K562 (cell line): Measurements from ENCODE around the gene ULK2. TPM values are rescaled to one million over a fixed set of nuclear protein-coding genes. Genes with fewer than 3 reads are reported as not detected.

Experiments
- ATAC-seq: fragments of 200-7000 bp; cut with Tn5 transposase; 3 replicates; pipeline ENCODE4 v1.9.1; 2020; ENCODE audit warnings: moderate library complexity
- BruUV-seq: library from RNA; stranded (reverse); fragments of 400-500 nt; replicated peaks from 2 replicates; lab custom pipeline; 2021; lab: Mats Ljungman, UMichigan
- CTCF ChIA-PET: fragments of 300-600 bp; formaldehyde crosslinking; extraction: SDS; loops from one replicate; lab custom pipeline; 2021; ENCODE audit warnings: low intra/inter-chr PET ratio; lab: Yijun Ruan, JAX
- POLR2A ChIA-PET: fragments of 300-600, 350-650 bp; sonication (Branson Sonifier 250); formaldehyde crosslinking; extraction: SDS; loops from one replicate; lab custom pipeline; 2021; ENCODE audit warnings: antibody characterized with exemption, inconsistent platforms; lab: Yijun Ruan, JAX
- DNase-seq, 4 experiments: peaks; one replicate each; pipeline versions ENCODE4 v3.0.0 to v3.0.0-alpha.2; 2011 to 2018; ENCODE audit warnings: low spot score in 3 of 4, mixed read lengths in 3 of 4; ENCODE audit errors: extremely low read depth in 1 of 4
- FAIRE-seq: peaks from 2 replicates; lab custom pipeline; 2011; peaks lifted over from hg19 to GRCh38; lab: Jason Lieb, UNC
- H2AFZ ChIP-seq: 2 replicates; pipeline ENCODE4 v1.6.0; 2011; ENCODE audit warnings: low read depth, low read length, control low read depth, inconsistent platforms
- H3K27ac ChIP-seq: fragments of 200-600 bp; 3 replicates; pipeline ENCODE4 v1.8.0; 2011; ENCODE audit warnings: low read depth, mild to moderate bottlenecking, control low read depth, inconsistent platforms, low read length, moderate library complexity, mixed read lengths; ENCODE audit errors: extremely low read depth
- H3K27me3 ChIP-seq, 2 experiments: fragments of 300-600 bp in 1 of 2; 2 replicates in 1 of 2; 3 replicates in 1 of 2; pipeline versions ENCODE4 v1.6.0 to v1.8.0; 2011; ENCODE audit warnings: inconsistent platforms in 2 of 2, low read length in 2 of 2, mild to moderate bottlenecking in 1 of 2, mixed read lengths in 1 of 2, moderate library complexity in 1 of 2; ENCODE audit not compliant: control insufficient read depth in 2 of 2, insufficient read depth in 2 of 2
- H3K36me3 ChIP-seq: fragments of 300-600 bp; 3 replicates; pipeline ENCODE4 v1.8.0; 2011; ENCODE audit warnings: mild to moderate bottlenecking, low read length, inconsistent platforms; ENCODE audit not compliant: control insufficient read depth, insufficient read depth
- H3K4me1 ChIP-seq, 2 experiments: fragments of 200-600 bp in 1 of 2; replicated peaks in 1 of 2; 2 replicates in 1 of 2; 3 replicates in 1 of 2; pipeline versions ENCODE4 v1.5.1 to v1.8.0; 2011; ENCODE audit warnings: inconsistent platforms in 2 of 2, low read length in 2 of 2, mild to moderate bottlenecking in 1 of 2, mixed read lengths in 1 of 2, moderate library complexity in 1 of 2; ENCODE audit not compliant: control insufficient read depth in 2 of 2, insufficient read depth in 2 of 2
- H3K4me2 ChIP-seq: 2 replicates; pipeline ENCODE4 v1.6.1; 2011; ENCODE audit warnings: low read length, control low read depth, inconsistent platforms, mixed read lengths; ENCODE audit not compliant: insufficient read depth
- H3K4me3 ChIP-seq: fragments of 200-600 bp; sonication (generic), shearing (Covaris generic); 2 replicates; pipeline ENCODE4 v1.5.1; 2016; ENCODE audit warnings: control low read depth, inconsistent platforms
- H3K79me2 ChIP-seq: fragments of 200-600 bp; 3 replicates; pipeline ENCODE4 v1.8.0; 2011; ENCODE audit warnings: low read length, inconsistent platforms; ENCODE audit not compliant: control insufficient read depth, insufficient read depth
- H3K9ac ChIP-seq, 2 experiments: 2 replicates each; pipeline versions ENCODE4 v1.6.0 to v1.6.1; 2011; ENCODE audit warnings: low read depth in 2 of 2, low read length in 2 of 2, control low read depth in 1 of 2, inconsistent platforms in 1 of 2, mild to moderate bottlenecking in 1 of 2, mixed read lengths in 1 of 2; ENCODE audit not compliant: insufficient read depth in 1 of 2
- H3K9me1 ChIP-seq: one replicate; pipeline ENCODE4 v1.6.0; 2011; ENCODE audit warnings: inconsistent platforms, mild to moderate bottlenecking, low read length, moderate library complexity; ENCODE audit not compliant: control insufficient read depth, insufficient read depth
- H3K9me3 ChIP-seq: replicated peaks from 2 replicates; pipeline ENCODE4 v1.5.1; 2011; ENCODE audit warnings: low read depth, low read length, inconsistent platforms; ENCODE audit not compliant: control insufficient read depth, insufficient read depth
- H4K20me1 ChIP-seq: replicated peaks from 2 replicates; pipeline ENCODE4 v1.6.1; 2011; ENCODE audit warnings: low read length, inconsistent platforms, mixed read lengths; ENCODE audit not compliant: control insufficient read depth, insufficient read depth
- ASH1L ChIP-seq: fragments of 450-650 bp; IDR thresholded peaks from 2 replicates; pipeline ENCODE4 v1.6.1; 2018; ENCODE audit warnings: borderline replicate concordance, mild to moderate bottlenecking, low read depth; ENCODE audit not compliant: partially characterized antibody
- COPS2 ChIP-seq: fragments of 450-650 bp; conservative IDR thresholded peaks from 2 replicates; pipeline ENCODE4 v1.6.1; 2016; ENCODE audit warnings: mild to moderate bottlenecking, moderate library complexity
- ELF1 ChIP-seq: fragments of 200-800 bp; sonication (Bioruptor generic); IDR thresholded peaks from 2 replicates; pipeline ENCODE4 v1.6.1; 2016; ENCODE audit warnings: missing genetic modification characterization, missing compliant biosample characterization
- FOXM1 ChIP-seq, 2 experiments: fragments of 450-650 bp in 1 of 2; sonication (generic) in 1 of 2; formaldehyde crosslinking in 1 of 2; IDR thresholded peaks; 2 replicates each; pipeline versions ENCODE4 v1.6.1 to v1.9.0; 2017 to 2022; ENCODE audit warnings: low read depth in 2 of 2, mild to moderate bottlenecking in 2 of 2, missing genetic modification reagents in 1 of 2, moderate library complexity in 1 of 2
- ILF3 ChIP-seq: fragments of 450-650 bp; IDR thresholded peaks from 2 replicates; pipeline ENCODE4 v1.6.1; 2018; ENCODE audit warnings: antibody characterized with exemption, mild to moderate bottlenecking, moderate library complexity, borderline replicate concordance
- KDM2B ChIP-seq: fragments of 250-450 bp; sonication (Bioruptor Pico); IDR thresholded peaks from 2 replicates; pipeline ENCODE4 v1.8.0; 2021; ENCODE audit warnings: mild to moderate bottlenecking, moderate library complexity
- KHSRP ChIP-seq: fragments of 450-650 bp; IDR thresholded peaks from 2 replicates; pipeline ENCODE4 v1.6.1; 2017
- LEF1 ChIP-seq: fragments of 450-650 bp; IDR thresholded peaks from 2 replicates; pipeline ENCODE4 v1.6.1; 2016; ENCODE audit warnings: mild to moderate bottlenecking
- NR2C2 ChIP-seq, 2 experiments: fragments of 200-800 bp in 1 of 2; sonication (Bioruptor generic) in 1 of 2; sonication (generic) in 1 of 2; formaldehyde crosslinking in 1 of 2; IDR thresholded peaks; 2 replicates each; pipeline versions ENCODE4 v1.6.1 to v1.8.0; 2016 to 2022; ENCODE audit warnings: mild to moderate bottlenecking in 1 of 2, missing compliant biosample characterization in 1 of 2, missing genetic modification characterization in 1 of 2, missing genetic modification reagents in 1 of 2
- PHB ChIP-seq: fragments of 250-450 bp; sonication (Bioruptor Pico); IDR thresholded peaks from 2 replicates; pipeline ENCODE4 v1.5.0; 2021
- PHF21A ChIP-seq: fragments of 450-650 bp; IDR thresholded peaks from 2 replicates; pipeline ENCODE4 v1.6.1; 2017; ENCODE audit warnings: low read depth, borderline replicate concordance
- TCF3 ChIP-seq: sonication (generic); formaldehyde crosslinking; IDR thresholded peaks from 2 replicates; pipeline ENCODE4 v1.4.0; 2020; ENCODE audit warnings: mild to moderate bottlenecking, missing genetic modification reagents
- WHSC1 ChIP-seq: IDR thresholded peaks from one replicate; pipeline ENCODE4 v1.6.1; 2012; ENCODE audit warnings: low read length, control low read depth, inconsistent platforms
- XRCC4 ChIP-seq: IDR thresholded peaks from one replicate; pipeline ENCODE4 v1.6.1; 2011; ENCODE audit not compliant: insufficient read depth, insufficient read length; ENCODE audit errors: extremely low read depth
- ZFP30 ChIP-seq: fragments of 250-450 bp; sonication (Bioruptor Pico); IDR thresholded peaks from 2 replicates; pipeline ENCODE4 v1.8.0; 2022; ENCODE audit warnings: moderate library complexity, mild to moderate bottlenecking, inconsistent platforms, borderline replicate concordance
- ZNF224 ChIP-seq: sonication (generic); formaldehyde crosslinking; IDR thresholded peaks from 2 replicates; pipeline ENCODE4 v1.8.0; 2022; ENCODE audit warnings: mild to moderate bottlenecking, missing genetic modification reagents
- WGBS: fragments of 100-300 bp; shearing (Covaris generic); methylation state at CpG from one replicate; pipeline ENCODE4 v1.1.6; 2016; ENCODE audit warnings: low coverage, mixed read lengths; ENCODE audit not compliant: insufficient coverage; ENCODE audit errors: missing lambda C conversion rate; 5-methylcytosine and 5-hydroxymethylcytosine counted together
- in situ Hi-C: fragments of 300-500 bp; cut with MboI; formaldehyde crosslinking; loops from 4 replicates; pipeline ENCODE4 v1.15.0; 2018; ENCODE audit warnings: inconsistent platforms, mixed read lengths
- intact Hi-C: fragments of 100-400 bp; cut with micrococcal nuclease; formaldehyde crosslinking; loops from 2 replicates; pipeline ENCODE4 v1.14.2; 2022
- polyA plus RNA-seq, 8 experiments: library from polyadenylated mRNA; depleted of rRNA in 4 of 8; stranded (reverse) in 5 of 8; unstranded in 3 of 8; fragments of >200 nt; fragmentation: Nextera tagmentation in 2 of 8; fragmentation: Illumina TruSeq in 1 of 8; extraction: Ambion mirVana in 2 of 8; extraction: Trizol in 1 of 8; gene quantifications; 2 replicates each; pipeline versions ENCODE4 v1.2.1 to v1.2.3, GENCODE V29; 2011 to 2014; ENCODE audit warnings: inconsistent platforms in 1 of 8, missing spikeins in 1 of 8
- total RNA-seq, 7 experiments: library from RNA; depleted of rRNA in 6 of 7; stranded (reverse); fragments of >200 nt in 6 of 7; fragmentation: Illumina TruSeq in 2 of 7; extraction: Trizol in 2 of 7; gene quantifications; 2 replicates each; pipeline versions ENCODE4 v1.2.1 to v1.2.3, GENCODE V29; 2011 to 2021; ENCODE audit warnings: low replicate concordance in 1 of 7
- TF ChIP-seq, protein P1 (sequence below): fragments of 250-450 bp; sonication (Bioruptor Pico); IDR thresholded peaks from 2 replicates; pipeline ENCODE4 v1.8.0; 2021; ENCODE audit warnings: moderate library complexity, mild to moderate bottlenecking, inconsistent platforms
- TF ChIP-seq, protein P2 (sequence below): fragments of 450-650 bp; IDR thresholded peaks from 2 replicates; pipeline ENCODE4 v1.6.1; 2018; ENCODE audit warnings: mild to moderate bottlenecking, low read depth; ENCODE audit not compliant: partially characterized antibody
- TF ChIP-seq, protein P3 (sequence below): sonication (generic); formaldehyde crosslinking; IDR thresholded peaks from 2 replicates; pipeline ENCODE4 v1.8.0; 2022; ENCODE audit warnings: mild to moderate bottlenecking, missing genetic modification reagents

ULK2 gene
- total and polyA plus RNA-seq, 9 of the 15 experiments (the other 6 are each of a cell fraction or from before 2014, with no cell fraction given) = 0.01 to 0.18 (median 0.07) TPM; not detected in 5

DNA sequence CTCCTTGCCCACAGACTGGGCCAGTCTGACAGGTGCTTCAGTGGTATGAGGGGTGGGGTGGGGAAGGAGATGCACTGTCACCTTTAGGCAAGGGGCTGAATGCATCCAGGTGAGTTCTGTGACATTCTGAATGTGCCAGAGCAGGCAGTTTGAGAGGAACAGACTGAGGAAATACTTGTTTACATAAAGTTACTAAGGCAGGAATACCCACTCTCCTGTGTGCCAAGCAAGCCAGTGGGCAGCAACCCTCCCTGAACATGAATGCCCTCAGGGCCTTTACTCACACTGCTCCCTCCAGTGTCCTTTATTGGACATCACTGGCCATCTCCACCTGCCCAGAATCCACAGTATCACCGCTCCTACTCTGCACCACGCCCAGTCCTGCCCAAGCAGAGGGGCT, 33.1 kb upstream of the ULK2 start:
- 88% methylated on average over 2 of the region's 2 CpGs for WGBS
- intact Hi-C loops = no loop called here
- TF ChIP-seq, protein P1, sequence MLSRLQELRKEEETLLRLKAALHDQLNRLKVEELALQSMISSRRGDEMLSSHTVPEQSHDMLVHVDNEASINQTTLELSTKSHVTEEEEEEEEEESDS (CRISPR knock-in tag) = no peak
- TF ChIP-seq ILF3 = no peak
- TF ChIP-seq TCF3 = no peak
- TF ChIP-seq WHSC1 = no peak
- no peak for TF ChIP-seq NR2C2 (CRISPR knock-in tag; IDR thresholded peaks at IDR 0.05)
- no peak for TF ChIP-seq NR2C2 (tag; IDR thresholded peaks at IDR 0.05)
- TF ChIP-seq PHF21A = no peak
- no peak for TF ChIP-seq COPS2
- TF ChIP-seq ZFP30 (CRISPR knock-in tag) = no peak
- no peak for TF ChIP-seq ELF1 (tag)
- TF ChIP-seq ZNF224 (CRISPR knock-in tag) = no peak
- no peak for TF ChIP-seq ASH1L
- no peak for TF ChIP-seq LEF1
- no peak for TF ChIP-seq KHSRP
- no peak for TF ChIP-seq XRCC4
- TF ChIP-seq FOXM1 (IDR thresholded peaks at IDR 0.05; ENCODE audit: low read depth) = no peak
- TF ChIP-seq FOXM1 (CRISPR knock-in tag; IDR thresholded peaks at IDR 0.05; ENCODE audit: low read depth) = no peak
- TF ChIP-seq, protein P2, sequence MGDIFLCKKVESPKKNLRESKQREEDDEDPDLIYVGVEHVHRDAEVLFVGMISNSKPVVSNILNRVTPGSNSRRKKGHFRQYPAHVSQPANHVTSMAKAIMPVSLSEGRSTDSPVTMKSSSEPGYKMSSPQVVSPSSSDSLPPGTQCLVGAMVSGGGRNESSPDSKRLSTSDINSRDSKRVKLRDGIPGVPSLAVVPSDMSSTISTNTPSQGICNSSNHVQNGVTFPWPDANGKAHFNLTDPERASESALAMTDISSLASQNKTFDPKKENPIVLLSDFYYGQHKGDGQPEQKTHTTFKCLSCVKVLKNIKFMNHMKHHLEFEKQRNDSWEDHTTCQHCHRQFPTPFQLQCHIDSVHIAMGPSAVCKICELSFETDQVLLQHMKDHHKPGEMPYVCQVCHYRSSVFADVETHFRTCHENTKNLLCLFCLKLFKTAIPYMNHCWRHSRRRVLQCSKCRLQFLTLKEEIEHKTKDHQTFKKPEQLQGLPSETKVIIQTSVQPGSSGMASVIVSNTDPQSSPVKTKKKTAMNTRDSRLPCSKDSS = no peak
- no peak for TF ChIP-seq KDM2B (CRISPR knock-in tag)
- no peak for TF ChIP-seq PHB
- TF ChIP-seq, protein P3, sequence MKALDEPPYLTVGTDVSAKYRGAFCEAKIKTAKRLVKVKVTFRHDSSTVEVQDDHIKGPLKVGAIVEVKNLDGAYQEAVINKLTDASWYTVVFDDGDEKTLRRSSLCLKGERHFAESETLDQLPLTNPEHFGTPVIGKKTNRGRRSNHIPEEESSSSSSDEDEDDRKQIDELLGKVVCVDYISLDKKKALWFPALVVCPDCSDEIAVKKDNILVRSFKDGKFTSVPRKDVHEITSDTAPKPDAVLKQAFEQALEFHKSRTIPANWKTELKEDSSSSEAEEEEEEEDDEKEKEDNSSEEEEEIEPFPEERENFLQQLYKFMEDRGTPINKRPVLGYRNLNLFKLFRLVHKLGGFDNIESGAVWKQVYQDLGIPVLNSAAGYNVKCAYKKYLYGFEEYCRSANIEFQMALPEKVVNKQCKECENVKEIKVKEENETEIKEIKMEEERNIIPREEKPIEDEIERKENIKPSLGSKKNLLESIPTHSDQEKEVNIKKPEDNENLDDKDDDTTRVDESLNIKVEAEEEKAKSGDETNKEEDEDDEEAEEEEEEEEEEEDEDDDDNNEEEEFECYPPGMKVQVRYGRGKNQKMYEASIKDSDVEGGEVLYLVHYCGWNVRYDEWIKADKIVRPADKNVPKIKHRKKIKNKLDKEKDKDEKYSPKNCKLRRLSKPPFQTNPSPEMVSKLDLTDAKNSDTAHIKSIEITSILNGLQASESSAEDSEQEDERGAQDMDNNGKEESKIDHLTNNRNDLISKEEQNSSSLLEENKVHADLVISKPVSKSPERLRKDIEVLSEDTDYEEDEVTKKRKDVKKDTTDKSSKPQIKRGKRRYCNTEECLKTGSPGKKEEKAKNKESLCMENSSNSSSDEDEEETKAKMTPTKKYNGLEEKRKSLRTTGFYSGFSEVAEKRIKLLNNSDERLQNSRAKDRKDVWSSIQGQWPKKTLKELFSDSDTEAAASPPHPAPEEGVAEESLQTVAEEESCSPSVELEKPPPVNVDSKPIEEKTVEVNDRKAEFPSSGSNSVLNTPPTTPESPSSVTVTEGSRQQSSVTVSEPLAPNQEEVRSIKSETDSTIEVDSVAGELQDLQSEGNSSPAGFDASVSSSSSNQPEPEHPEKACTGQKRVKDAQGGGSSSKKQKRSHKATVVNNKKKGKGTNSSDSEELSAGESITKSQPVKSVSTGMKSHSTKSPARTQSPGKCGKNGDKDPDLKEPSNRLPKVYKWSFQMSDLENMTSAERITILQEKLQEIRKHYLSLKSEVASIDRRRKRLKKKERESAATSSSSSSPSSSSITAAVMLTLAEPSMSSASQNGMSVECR (CRISPR knock-in tag) = no peak

More for the DNA sequence above, 33.1 kb upstream of the ULK2 start:
- no peak overlapping the region for H3K4me3 ChIP-seq
- DNase-seq (no peak), FAIRE-seq (no peak), ATAC-seq (no peak)
- no peak overlapping the region for H3K9ac ChIP-seq
- POLR2A ChIA-PET = no interaction called here
- H3K36me3 ChIP-seq = peaks cover 21% of the 10 kb centered on the region; the same call in 2 of the 3 replicates
- no peaks in the 10 kb centered on the region for H3K79me2 ChIP-seq
- no peaks in the 10 kb centered on the region for H3K4me1 ChIP-seq
- no peak overlapping the region for H3K27ac ChIP-seq
- no peaks in the 10 kb centered on the region for H3K27me3 ChIP-seq
- H3K9me1 ChIP-seq = no peaks in the 10 kb centered on the region
- no TSS peak for BruUV-seq
- H4K20me1 ChIP-seq = no peaks in the 10 kb centered on the region
- H2AFZ ChIP-seq = no peak overlapping the region
- CTCF ChIA-PET = no interaction called here
- in situ Hi-C loops = no loop called here
- H3K9me3 ChIP-seq = no peaks in the 10 kb centered on the region
- no peak overlapping the region for H3K4me2 ChIP-seq
